ENCODE measurements around the gene FITM2.

FITM2 gene

GRCh38 chr20:44297721-44298120, 13.3 kb downstream of the FITM2 start:
- no peak for TF ChIP-seq CTCF (IDR thresholded peaks at IDR 0.05; ENCODE audit: insufficient read depth, missing control alignments)
- FAIRE-seq = no peak
- no peak for DNase-seq (ENCODE audit: insufficient read length, low spot score)

GRCh38 chr20:44296011-44296410, 15.0 kb downstream of the FITM2 start:
- FAIRE-seq (no peak), DNase-seq (ENCODE audit: insufficient read length, low spot score) (no peak)
- TF ChIP-seq CTCF (IDR thresholded peaks at IDR 0.05; ENCODE audit: insufficient read depth, missing control alignments) = no peak

- no peak for TF ChIP-seq CTCF (IDR thresholded peaks at IDR 0.05; ENCODE audit: insufficient read depth, missing control alignments)
- no peak for DNase-seq (ENCODE audit: insufficient read length, low spot score)
- FAIRE-seq = no peak
Observed at GRCh38 chr20:44291754-44292153, 19.2 kb downstream of the FITM2 start.

GRCh38 chr20:44288252-44288651, 22.8 kb downstream of the FITM2 start:
- TF ChIP-seq CTCF (IDR thresholded peaks at IDR 0.05; ENCODE audit: insufficient read depth, missing control alignments) = no peak
- DNase-seq (ENCODE audit: insufficient read length, low spot score) = no peak
- FAIRE-seq = no peak

GRCh38 chr20:44287272-44288097, 23.5 kb downstream of the FITM2 start:
- TF ChIP-seq CTCF (IDR thresholded peaks at IDR 0.05; ENCODE audit: insufficient read depth, missing control alignments) = no peak
- DNase-seq (ENCODE audit: insufficient read length, low spot score) (no peak), FAIRE-seq (no peak)

- TF ChIP-seq CTCF (IDR thresholded peaks at IDR 0.05; ENCODE audit: insufficient read depth, missing control alignments) = no peak
- FAIRE-seq = no peak
- DNase-seq (ENCODE audit: insufficient read length, low spot score) = no peak
Observed at GRCh38 chr20:44284032-44284431, 27.0 kb downstream of the FITM2 start.

- no peak for TF ChIP-seq CTCF (IDR thresholded peaks at IDR 0.05; ENCODE audit: insufficient read depth, missing control alignments)
- DNase-seq (ENCODE audit: insufficient read length, low spot score) = no peak
- FAIRE-seq = no peak
Observed at GRCh38 chr20:44282192-44282591, 28.8 kb downstream of the FITM2 start.
